Measurements from ENCODE around the gene ACACB.
"Not testable (repeated sequence)": the region's sequence is repeated elsewhere in the genome, so short reads cannot be mapped to it uniquely, and the experiment has no call there.

The ACACB gene

DNA sequence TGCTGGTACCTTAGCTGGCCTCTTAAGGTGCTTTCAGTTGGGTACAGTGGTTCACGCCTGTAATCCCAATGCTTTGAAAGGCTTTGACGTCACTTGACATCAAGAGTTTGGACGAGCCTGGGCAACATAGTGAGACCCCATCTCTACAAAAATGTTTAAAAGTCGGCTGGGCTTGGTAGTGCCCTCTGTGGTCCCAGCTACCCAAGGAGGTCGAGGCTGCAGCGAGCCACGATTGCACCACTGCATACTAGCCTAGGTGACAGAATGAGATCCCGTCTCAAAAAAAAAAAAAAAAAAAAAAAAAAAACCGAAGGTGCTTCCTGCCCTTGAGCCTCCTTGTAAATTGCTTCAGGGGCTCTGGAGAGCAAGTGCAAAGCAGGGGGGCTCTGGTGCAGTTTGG lies 50.0 kb downstream of the ACACB start:
- no peak for DNase-seq (ENCODE audit: low spot score)
- TF ChIP-seq, protein P1, sequence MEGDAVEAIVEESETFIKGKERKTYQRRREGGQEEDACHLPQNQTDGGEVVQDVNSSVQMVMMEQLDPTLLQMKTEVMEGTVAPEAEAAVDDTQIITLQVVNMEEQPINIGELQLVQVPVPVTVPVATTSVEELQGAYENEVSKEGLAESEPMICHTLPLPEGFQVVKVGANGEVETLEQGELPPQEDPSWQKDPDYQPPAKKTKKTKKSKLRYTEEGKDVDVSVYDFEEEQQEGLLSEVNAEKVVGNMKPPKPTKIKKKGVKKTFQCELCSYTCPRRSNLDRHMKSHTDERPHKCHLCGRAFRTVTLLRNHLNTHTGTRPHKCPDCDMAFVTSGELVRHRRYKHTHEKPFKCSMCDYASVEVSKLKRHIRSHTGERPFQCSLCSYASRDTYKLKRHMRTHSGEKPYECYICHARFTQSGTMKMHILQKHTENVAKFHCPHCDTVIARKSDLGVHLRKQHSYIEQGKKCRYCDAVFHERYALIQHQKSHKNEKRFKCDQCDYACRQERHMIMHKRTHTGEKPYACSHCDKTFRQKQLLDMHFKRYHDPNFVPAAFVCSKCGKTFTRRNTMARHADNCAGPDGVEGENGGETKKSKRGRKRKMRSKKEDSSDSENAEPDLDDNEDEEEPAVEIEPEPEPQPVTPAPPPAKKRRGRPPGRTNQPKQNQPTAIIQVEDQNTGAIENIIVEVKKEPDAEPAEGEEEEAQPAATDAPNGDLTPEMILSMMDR (IDR thresholded peaks at IDR 0.05; ENCODE audit: extremely low read depth, insufficient read depth, missing control alignments), result no peak
- in situ Hi-C loops (cut with MboI; ENCODE audit: low pct_unique_long_range_greater_than_20kb, low sequenced_read_pairs, unreplicated experiment), result no loop called here

DNA sequence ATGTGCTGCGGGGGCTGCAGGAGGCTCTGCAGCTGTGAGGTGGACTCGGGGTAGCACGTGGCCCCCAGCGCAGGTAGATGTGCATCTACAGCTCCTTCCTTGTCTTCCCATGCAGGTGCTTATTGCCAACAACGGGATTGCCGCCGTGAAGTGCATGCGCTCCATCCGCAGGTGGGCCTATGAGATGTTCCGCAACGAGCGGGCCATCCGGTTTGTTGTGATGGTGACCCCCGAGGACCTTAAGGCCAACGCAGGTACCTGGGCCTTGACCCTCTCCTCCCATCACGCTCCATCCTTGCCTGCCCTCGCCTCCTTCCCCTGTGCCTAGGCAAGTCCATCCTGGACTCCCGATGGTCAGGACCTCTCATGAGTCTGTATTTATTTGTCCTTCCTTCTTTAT lies 51.4 kb downstream of the ACACB start:
- TF ChIP-seq, protein P1 (IDR thresholded peaks at IDR 0.05; ENCODE audit: extremely low read depth, insufficient read depth, missing control alignments), result no peak
- DNase-seq (ENCODE audit: low spot score), result no peak
- in situ Hi-C loops (cut with MboI; ENCODE audit: low pct_unique_long_range_greater_than_20kb, low sequenced_read_pairs, unreplicated experiment), result no loop called here

DNA sequence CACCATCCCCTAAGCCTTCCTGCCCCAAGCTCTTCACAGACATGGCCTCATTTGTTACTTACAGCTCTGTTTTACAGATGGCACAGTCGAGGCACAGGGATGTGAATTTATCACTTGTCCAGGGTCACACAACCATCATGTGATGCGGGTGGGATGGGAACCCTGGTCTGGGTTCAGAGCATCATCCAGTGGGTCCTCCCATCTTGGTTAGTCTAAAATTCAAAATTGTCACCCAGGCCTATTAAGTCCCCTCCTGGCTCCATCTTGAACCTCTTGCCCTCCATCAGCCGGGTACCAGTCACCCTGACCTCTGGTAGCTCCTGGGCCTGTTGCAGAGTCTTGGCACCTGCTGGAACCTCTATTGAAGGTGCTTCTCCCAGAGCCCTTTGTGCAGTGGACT lies 52.9 kb downstream of the ACACB start:
- no peak for DNase-seq (ENCODE audit: low spot score)
- TF ChIP-seq, protein P1 (IDR thresholded peaks at IDR 0.05; ENCODE audit: extremely low read depth, insufficient read depth, missing control alignments), result no peak
- in situ Hi-C loops (cut with MboI; ENCODE audit: low pct_unique_long_range_greater_than_20kb, low sequenced_read_pairs, unreplicated experiment), result no loop called here

DNA sequence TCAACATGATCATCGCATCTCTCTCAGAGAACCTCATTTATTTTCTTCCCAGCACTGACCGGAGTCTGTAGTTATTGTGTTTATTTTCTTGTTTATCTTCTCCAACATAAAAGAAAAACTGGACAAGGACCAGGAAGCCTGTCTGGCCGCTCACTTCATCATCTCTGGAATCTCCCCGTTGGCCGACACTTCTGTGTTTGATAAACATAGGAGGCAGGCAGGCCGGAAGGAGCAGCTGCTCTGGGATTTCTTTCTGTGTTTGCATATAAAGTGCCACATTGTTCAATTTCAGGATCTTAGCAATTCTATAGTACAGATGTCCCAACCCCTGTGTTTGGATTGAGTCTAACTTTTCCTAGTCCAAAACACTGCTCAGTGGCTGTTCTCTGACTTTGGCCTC lies 53.3 kb downstream of the ACACB start:
- TF ChIP-seq, protein P1 (IDR thresholded peaks at IDR 0.05; ENCODE audit: extremely low read depth, insufficient read depth, missing control alignments), result no peak
- in situ Hi-C loops (cut with MboI; ENCODE audit: low pct_unique_long_range_greater_than_20kb, low sequenced_read_pairs, unreplicated experiment), result no loop called here

DNA sequence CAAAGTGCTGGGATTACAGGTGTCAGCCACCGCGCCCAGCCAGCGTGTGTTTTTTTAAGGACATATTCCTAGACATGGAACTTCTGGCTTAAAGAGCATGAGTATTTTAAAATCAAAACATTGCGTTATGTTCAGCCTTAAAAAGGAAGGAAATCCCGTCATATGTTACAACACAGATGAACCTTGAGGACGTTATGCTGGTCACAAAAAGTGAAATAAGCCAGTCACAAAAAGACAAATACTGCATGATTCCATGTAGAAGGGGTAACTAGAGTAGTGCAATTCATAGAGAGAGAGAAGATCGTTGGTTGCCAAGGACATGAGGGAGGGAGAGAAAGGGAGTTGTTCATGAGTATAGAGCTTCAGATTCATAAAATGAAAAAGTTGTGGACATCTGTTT lies 53.9 kb downstream of the ACACB start:
- TF ChIP-seq, protein P1 (IDR thresholded peaks at IDR 0.05; ENCODE audit: extremely low read depth, insufficient read depth, missing control alignments), result no peak
- in situ Hi-C loops (cut with MboI; ENCODE audit: low pct_unique_long_range_greater_than_20kb, low sequenced_read_pairs, unreplicated experiment), result no loop called here
- DNase-seq (ENCODE audit: low spot score), result no peak

More for the DNA sequence above, 53.3 kb downstream of the ACACB start:
- DNase-seq (ENCODE audit: low spot score), result no peak

DNA sequence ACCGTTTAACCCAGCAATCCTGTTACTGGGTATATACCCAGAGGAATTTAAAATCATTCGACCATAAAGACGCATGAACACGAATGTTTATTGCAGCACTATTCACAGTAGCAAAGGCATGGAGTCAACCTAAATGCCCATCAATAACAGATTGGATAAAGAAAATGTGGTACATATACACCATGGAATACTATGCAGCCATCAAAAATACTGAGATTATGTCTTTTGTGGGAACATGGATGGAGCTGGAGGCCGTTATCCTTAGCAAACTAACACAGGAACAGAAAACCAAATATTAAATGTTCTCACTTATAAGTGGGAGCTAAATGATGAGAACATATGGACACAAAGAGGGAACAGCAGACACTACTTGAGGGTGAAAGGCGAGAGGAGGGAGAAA lies 56.4 kb downstream of the ACACB start:
- DNase-seq (ENCODE audit: low spot score); in situ Hi-C loops (cut with MboI; ENCODE audit: low pct_unique_long_range_greater_than_20kb, low sequenced_read_pairs, unreplicated experiment): not testable (repeated sequence)

DNA sequence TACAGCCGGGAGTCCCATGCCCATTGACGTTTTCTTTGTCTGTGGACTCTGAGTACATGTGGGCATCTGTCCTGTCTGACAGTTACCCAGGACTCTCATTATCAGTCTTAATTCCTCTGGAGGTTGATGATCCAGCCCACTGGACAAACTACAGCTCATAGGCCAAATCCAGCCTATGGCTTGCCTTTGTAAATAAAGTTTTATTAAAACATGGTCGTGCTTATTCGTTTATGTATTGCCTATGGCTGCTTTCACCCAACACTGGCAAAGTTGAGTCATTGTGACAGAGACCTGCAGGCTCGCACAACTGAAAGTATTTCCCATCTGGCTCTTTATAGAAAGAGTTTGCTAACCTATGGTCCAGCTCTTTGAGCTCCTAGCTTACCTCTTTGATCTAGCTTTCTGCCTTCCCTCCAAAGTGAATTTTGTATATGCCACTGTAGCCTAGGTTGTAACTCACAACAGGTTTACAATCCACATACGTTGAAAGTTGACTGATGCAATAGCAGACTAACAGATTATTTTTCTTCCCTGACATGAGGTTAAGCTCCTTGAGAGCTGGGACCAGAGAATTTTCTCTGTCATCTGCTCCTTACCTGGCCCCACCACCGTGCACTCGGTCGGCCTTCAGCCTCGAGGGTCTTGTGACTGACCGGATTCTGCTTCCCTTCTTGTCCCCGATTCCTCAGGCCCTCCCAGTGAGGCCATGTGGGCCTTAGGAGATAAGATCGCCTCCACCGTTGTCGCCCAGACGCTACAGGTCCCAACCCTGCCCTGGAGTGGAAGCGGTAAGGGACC lies 57.3 kb downstream of the ACACB start:
- TF ChIP-seq, protein P1 (IDR thresholded peaks at IDR 0.05; ENCODE audit: extremely low read depth, insufficient read depth, missing control alignments), result no peak
- no peak for DNase-seq (ENCODE audit: low spot score)
- in situ Hi-C loops (cut with MboI; ENCODE audit: low pct_unique_long_range_greater_than_20kb, low sequenced_read_pairs, unreplicated experiment), result no loop called here

All from GM13977 (cell line).